ENCODE measurements around the gene LAPTM5.

LAPTM5 gene

GRCh38 chr1:30719406-30720270 lies 37.9 kb downstream of the LAPTM5 start:
- no peak for DNase-seq (ENCODE audit: extremely low read depth in 1 of 2, low read depth in 1 of 2)

- peak; percentile 65 to 69 for DNase-seq (ENCODE audit: extremely low read depth in 1 of 2, low read depth in 1 of 2)
Measured at GRCh38 chr1:30718636-30719405, 38.8 kb downstream of the LAPTM5 start.

GRCh38 chr1:30718091-30718635 lies 39.4 kb downstream of the LAPTM5 start:
- DNase-seq (ENCODE audit: extremely low read depth in 1 of 2, low read depth in 1 of 2): peak; percentile 98

GRCh38 chr1:30716646-30717045 lies 40.9 kb downstream of the LAPTM5 start:
- no peak for DNase-seq (ENCODE audit: extremely low read depth in 1 of 2, low read depth in 1 of 2)

GRCh38 chr1:30715886-30716285 lies 41.7 kb downstream of the LAPTM5 start:
- DNase-seq (ENCODE audit: extremely low read depth in 1 of 2, low read depth in 1 of 2): no peak

GRCh38 chr1:30715216-30715615 lies 42.4 kb downstream of the LAPTM5 start:
- DNase-seq (ENCODE audit: extremely low read depth in 1 of 2, low read depth in 1 of 2): no peak

GRCh38 chr1:30714536-30715090 lies 43.0 kb downstream of the LAPTM5 start:
- DNase-seq (ENCODE audit: extremely low read depth in 1 of 2, low read depth in 1 of 2): no peak

- DNase-seq (ENCODE audit: extremely low read depth in 1 of 2, low read depth in 1 of 2): no peak
Measured at GRCh38 chr1:30714025-30714424, 43.5 kb downstream of the LAPTM5 start.

- DNase-seq (ENCODE audit: extremely low read depth in 1 of 2, low read depth in 1 of 2): no peak
Measured at GRCh38 chr1:30713311-30713710, 44.3 kb downstream of the LAPTM5 start.

GRCh38 chr1:30712583-30712982 lies 45.0 kb downstream of the LAPTM5 start:
- DNase-seq (ENCODE audit: extremely low read depth in 1 of 2, low read depth in 1 of 2): no peak

GRCh38 chr1:30710407-30710806 lies 47.2 kb downstream of the LAPTM5 start:
- no peak for DNase-seq (ENCODE audit: extremely low read depth in 1 of 2, low read depth in 1 of 2)

- DNase-seq (ENCODE audit: extremely low read depth in 1 of 2, low read depth in 1 of 2): no peak
Measured at GRCh38 chr1:30708361-30708728, 49.2 kb downstream of the LAPTM5 start.

GRCh38 chr1:30707412-30708360 lies 49.9 kb downstream of the LAPTM5 start:
- DNase-seq (ENCODE audit: extremely low read depth in 1 of 2, low read depth in 1 of 2): peak; percentile 23 to 34

GRCh38 chr1:30706528-30706927 lies 51.0 kb downstream of the LAPTM5 start:
- no peak for DNase-seq (ENCODE audit: extremely low read depth in 1 of 2, low read depth in 1 of 2)

GRCh38 chr1:30705698-30706097 lies 51.9 kb downstream of the LAPTM5 start:
- DNase-seq (ENCODE audit: extremely low read depth in 1 of 2, low read depth in 1 of 2): no peak

- no peak for DNase-seq (ENCODE audit: extremely low read depth in 1 of 2, low read depth in 1 of 2)
Measured at GRCh38 chr1:30704765-30705509, 52.6 kb downstream of the LAPTM5 start.

GRCh38 chr1:30704271-30704670 lies 53.3 kb downstream of the LAPTM5 start:
- DNase-seq (ENCODE audit: extremely low read depth in 1 of 2, low read depth in 1 of 2): no peak

GRCh38 chr1:30702823-30703222 lies 54.8 kb downstream of the LAPTM5 start:
- no peak for DNase-seq (ENCODE audit: extremely low read depth in 1 of 2, low read depth in 1 of 2)

GRCh38 chr1:30701258-30701633 lies 56.3 kb downstream of the LAPTM5 start:
- no peak for DNase-seq (ENCODE audit: extremely low read depth in 1 of 2, low read depth in 1 of 2)

All from stimulated activated CD8-positive, alpha-beta memory T cell treated with anti-CD3 and anti-CD28 coated beads, Interleukin-7, amount 100 ng/mL, for 48 hours (primary cell).